OCI-LY7 (cell line): Measurements from ENCODE around the gene ETV1. TPM values are rescaled to one million over a fixed set of nuclear protein-coding genes. Genes with fewer than 3 reads are reported as not detected.
A peak's percentile ranks its signal among the peaks of the same experiment; 100 is the strongest.

Source experiments
- Bru-seq: library from RNA; stranded (reverse); fragments of 400-500 nt; gene quantifications from one replicate; lab custom pipeline; 2021; lab: Mats Ljungman, UMichigan
- BruChase-seq, 2 experiments: library from RNA; stranded (reverse); fragments of 400-500 nt; gene quantifications; one replicate each; lab custom pipeline; 2021; lab: Mats Ljungman, UMichigan
- BruUV-seq: library from RNA; stranded (reverse); fragments of 400-500 nt; replicated peaks from 2 replicates; lab custom pipeline; 2021; lab: Mats Ljungman, UMichigan
- CTCF ChIA-PET: fragments of 300-600 bp; sonication (Branson Sonifier 250); formaldehyde crosslinking; loops from one replicate; lab custom pipeline; 2022; ENCODE audit warnings: antibody characterized with exemption; ENCODE audit not compliant: unreplicated experiment; lab: Charles Lee
- POLR2A ChIA-PET: fragments of 300-600 bp; sonication (Branson Sonifier 250); formaldehyde crosslinking; loops from one replicate; lab custom pipeline; 2022; ENCODE audit warnings: antibody characterized with exemption; lab: Charles Lee
- DNase-seq: peaks from one replicate; pipeline ENCODE4 v3.0.0-alpha.2; 2015; ENCODE audit warnings: low spot score
- H2AFZ ChIP-seq: fragments of 200-600 bp; sonication (generic), shearing (Covaris generic); 2 replicates; pipeline ENCODE4 v1.6.1; 2014; ENCODE audit warnings: mild to moderate bottlenecking, antibody characterized with exemption, low read length, moderate library complexity
- H3K27ac ChIP-seq: fragments of 200-600 bp; sonication (generic); 2 replicates; pipeline ENCODE4 v1.5.1; 2014; ENCODE audit warnings: mixed run types, low read depth, mild to moderate bottlenecking, moderate library complexity, low read length, inconsistent platforms; ENCODE audit not compliant: poor library complexity, severe bottlenecking
- H3K36me3 ChIP-seq: fragments of 200-600 bp; sonication (generic); 2 replicates; pipeline ENCODE4 v1.6.1; 2014; ENCODE audit warnings: mild to moderate bottlenecking, antibody characterized with exemption, low read length, moderate library complexity, mixed read lengths; ENCODE audit not compliant: insufficient read depth
- H3K4me1 ChIP-seq: fragments of 200-600 bp; sonication (generic); 2 replicates; pipeline ENCODE4 v1.5.1; 2014; ENCODE audit warnings: mild to moderate bottlenecking, low read length; ENCODE audit not compliant: insufficient read depth, poor library complexity, severe bottlenecking
- H3K4me2 ChIP-seq: fragments of 200-600 bp; sonication (generic); 2 replicates; pipeline ENCODE4 v1.6.1; 2014; ENCODE audit warnings: mild to moderate bottlenecking, low read length
- H3K4me3 ChIP-seq: fragments of 200-600 bp; sonication (generic); 2 replicates; pipeline ENCODE4 v1.5.1; 2014; ENCODE audit warnings: mild to moderate bottlenecking, low read depth, low read length; ENCODE audit not compliant: poor library complexity, severe bottlenecking
- H3K79me2 ChIP-seq: fragments of 200-600 bp; sonication (generic); 2 replicates; pipeline ENCODE4 v1.6.1; 2016; ENCODE audit warnings: low read depth, mild to moderate bottlenecking, low read length, moderate library complexity, mixed read lengths; ENCODE audit not compliant: insufficient read depth
- H3K9me2 ChIP-seq: fragments of 200-600 bp; sonication (generic); 2 replicates; pipeline ENCODE4 v1.6.1; 2016; ENCODE audit warnings: mild to moderate bottlenecking, low read length, mixed read lengths; ENCODE audit not compliant: insufficient read depth
- H3K9me3 ChIP-seq: fragments of 200-600 bp; sonication (generic); 2 replicates; pipeline ENCODE4 v1.6.1; 2014; ENCODE audit warnings: mild to moderate bottlenecking, mixed run types, low read length, mixed read lengths
- H4K20me1 ChIP-seq: fragments of 200-600 bp; sonication (generic); 2 replicates; pipeline ENCODE4 v1.6.1; 2014; ENCODE audit warnings: mild to moderate bottlenecking, antibody characterized with exemption, low read length, moderate library complexity, mixed read lengths; ENCODE audit not compliant: insufficient read depth
- CTCF ChIP-seq: fragments of 200-600 bp; sonication (generic); conservative IDR thresholded peaks from 2 replicates; pipeline ENCODE4 v1.5.1; 2014; ENCODE audit warnings: mild to moderate bottlenecking, antibody characterized with exemption, low read length, moderate library complexity, mixed read lengths
- EZH2phosphoT487 ChIP-seq: fragments of 200-600 bp; sonication (generic); IDR thresholded peaks from 2 replicates; pipeline ENCODE4 v1.6.1; 2018; ENCODE audit warnings: low read depth, borderline replicate concordance, mild to moderate bottlenecking, mixed run types, antibody characterized with exemption, low read length, moderate library complexity, mixed read lengths
- intact Hi-C: fragments of 100-400 bp; cut with micrococcal nuclease; formaldehyde crosslinking; loops from one replicate; pipeline ENCODE4 v1.10.0; 2022; ENCODE audit not compliant: unreplicated experiment
- long read RNA-seq: library from polyadenylated mRNA; stranded (forward); transcript quantifications from one replicate; pipeline ENCODE4 v2.0.0, GENCODE V29; 2022
- total RNA-seq, 2 experiments: library from RNA; depleted of rRNA in 1 of 2; stranded (reverse); fragments of >200 nt in 1 of 2; shearing (Covaris generic) in 1 of 2; gene quantifications; 2 replicates each; pipeline ENCODE4 v1.2.3, GENCODE V29; 2014 to 2022

ETV1 gene
- not detected in 2 replicates for total RNA-seq (2014; rRNA removed; shearing (Covaris generic))
- total RNA-seq (2022) = not detected in 2 replicates
- percentile 3 among the genes with signal in this experiment for Bru-seq, nascent RNA
- percentile 2 among the genes with signal in this experiment for BruChase-seq, experiment 1, labeled RNA remaining after a 6-hour chase
- BruChase-seq, experiment 2, labeled RNA remaining after a 2-hour chase = percentile 11 among the genes with signal in this experiment
- long read RNA-seq = 0 reads

GRCh38 chr7:13989126-13989948 lies at the start of gene ETV1:
TSS of gene ETV1 (minus strand) at chr7:13989666. CDS start at chr7:13989052, 614 bp downstream.
- intact Hi-C loops = no loop called here

GRCh38 chr7:14024406-14024805 lies 34.9 kb upstream of the ETV1 start:
- no peak overlapping the region for H3K4me2 ChIP-seq
- intact Hi-C loops = no loop called here
- CTCF ChIA-PET = no interaction called here
- no TSS peak for BruUV-seq
- H3K27ac ChIP-seq = no peak overlapping the region
- TF ChIP-seq CTCF (no peak), EZH2phosphoT487 (no peak)
- H4K20me1 ChIP-seq = no peaks in the 10 kb centered on the region
- no peaks in the 10 kb centered on the region for H3K36me3 ChIP-seq
- no peaks in the 10 kb centered on the region for H3K9me2 ChIP-seq
- no peaks in the 10 kb centered on the region for H3K79me2 ChIP-seq
- no peak for DNase-seq
- POLR2A ChIA-PET = interaction anchor here (0.6 kb wide), 1 partner anchor 14 kb away, joined by 3 read pairs; no protein-coding TSS in a partner anchor
- H3K9me3 ChIP-seq = no peaks in the 10 kb centered on the region
- H3K4me3 ChIP-seq = no peak overlapping the region
- no peak overlapping the region for H2AFZ ChIP-seq
- H3K4me1 ChIP-seq = no peaks in the 10 kb centered on the region

More at GRCh38 chr7:13989126-13989948, at the start of gene ETV1:
- H3K4me2 ChIP-seq = no peak within 1 kb of the TSS
- no peaks in the 10 kb centered on the region for H4K20me1 ChIP-seq
- BruUV-seq = no TSS peak
- no peak within 1 kb of the TSS for H2AFZ ChIP-seq
- TF ChIP-seq CTCF (no peak), EZH2phosphoT487 (no peak)
- H3K4me1 ChIP-seq = no peaks in the 10 kb centered on the region
- DNase-seq = no peak
- no peaks in the 10 kb centered on the region for H3K9me3 ChIP-seq
- ChIA-PET POLR2A (interaction anchor here (1.0 kb wide), 1 partner anchor 73 kb away, joined by 3 read pairs; no protein-coding TSS in a partner anchor), CTCF (no interaction called here)
- H3K4me3 ChIP-seq = no peak within 1 kb of the TSS
- H3K36me3 ChIP-seq = no peaks in the 10 kb centered on the region
- no peak within 1 kb of the TSS for H3K27ac ChIP-seq
- no peaks in the 10 kb centered on the region for H3K9me2 ChIP-seq
- no peaks in the 10 kb centered on the region for H3K79me2 ChIP-seq
